ENCODE data around the gene TADA2B.

DNA sequence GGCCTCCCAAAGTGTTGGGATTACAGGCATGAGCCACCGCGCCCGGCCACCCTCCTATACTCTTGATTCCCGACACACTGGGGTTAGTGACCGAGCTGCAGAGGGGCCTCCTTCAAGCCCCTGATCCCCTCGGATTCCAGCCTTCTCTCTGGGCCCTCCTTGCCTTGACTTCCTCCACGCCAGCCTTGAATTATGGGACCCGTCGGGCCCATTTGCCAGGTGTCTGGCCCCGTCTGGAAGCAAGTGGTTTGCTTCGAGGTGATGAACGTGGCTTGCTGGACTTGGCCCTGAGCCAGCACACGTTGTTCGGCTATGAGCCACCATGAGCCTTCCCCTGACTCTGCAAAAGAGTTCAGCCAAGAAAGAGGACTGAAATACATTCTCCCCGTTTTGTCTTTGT, 62.1 kb downstream of the TADA2B start:
- TF ChIP-seq EZH2 (IDR thresholded peaks at IDR 0.05; ENCODE audit: insufficient read depth, poor library complexity, severe bottlenecking) (no peak), EZH2phosphoT487 (IDR thresholded peaks at IDR 0.05; ENCODE audit: insufficient read depth, low read depth) (no peak)
